Sigmoid colon (tissue), 4 donors: ENCODE measurements around the gene TRMT61A.

Experiments
- CTCF ChIP-seq, 4 experiments: fragments of 450-650 bp in 3 of 4; fragments of 200-600 bp in 1 of 4; IDR thresholded peaks; one replicate each; pipeline ENCODE4 v1.5.1; 2016 to 2019; ENCODE audit warnings: antibody characterized with exemption in 4 of 4, mild to moderate bottlenecking in 3 of 4, moderate library complexity in 2 of 4
- POLR2A ChIP-seq, 2 donors: fragments of 450-650 bp; IDR thresholded peaks; one replicate each; pipeline ENCODE4 v1.6.1; 2016; ENCODE audit warnings: antibody characterized with exemption in 2 of 2, mild to moderate bottlenecking in 2 of 2, moderate library complexity in 2 of 2
- POLR2AphosphoS5 ChIP-seq, 4 donors: sonication (generic); formaldehyde crosslinking; IDR thresholded peaks; one replicate each; pipeline ENCODE4 v1.6.1; 2017; ENCODE audit warnings: antibody characterized with exemption in 4 of 4

- no peak for TF ChIP-seq POLR2A (IDR thresholded peaks at IDR 0.05)
- no peak for TF ChIP-seq CTCF (IDR thresholded peaks at IDR 0.05)
- no peak for TF ChIP-seq POLR2AphosphoS5 (IDR thresholded peaks at IDR 0.05)
These were observed 53.1 kb downstream of the TRMT61A start for GRCh38 chr14:103581954-103582703.
